Measurements from ENCODE around the gene ZNF280B.
A peak's percentile ranks its signal among the peaks of the same experiment; 100 is the strongest.
"Not testable (repeated sequence)": the region's sequence is repeated elsewhere in the genome, so short reads cannot be mapped to it uniquely, and the experiment has no call there.

Gene ZNF280B

DNA sequence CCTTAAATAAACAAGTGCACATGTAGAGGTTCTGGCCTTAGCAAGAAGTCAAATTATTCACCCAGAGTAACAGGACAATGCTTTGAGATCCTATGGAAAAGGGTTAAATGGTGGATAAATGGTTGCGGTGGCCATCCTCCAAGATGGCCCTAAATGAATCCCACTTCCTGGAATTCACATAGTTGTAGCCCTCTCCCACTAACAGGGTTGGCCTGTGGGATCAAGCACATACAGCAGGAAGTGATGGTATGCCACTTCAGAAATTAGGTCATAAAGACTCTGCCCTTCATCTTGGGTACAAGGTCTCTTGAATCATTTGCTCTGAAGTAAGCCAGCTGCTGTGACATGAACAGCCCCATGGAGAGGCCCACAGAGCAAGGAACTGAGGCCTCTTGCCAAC lies 1.8 kb downstream of the ZNF280B start:
- no peak for DNase-seq

DNA sequence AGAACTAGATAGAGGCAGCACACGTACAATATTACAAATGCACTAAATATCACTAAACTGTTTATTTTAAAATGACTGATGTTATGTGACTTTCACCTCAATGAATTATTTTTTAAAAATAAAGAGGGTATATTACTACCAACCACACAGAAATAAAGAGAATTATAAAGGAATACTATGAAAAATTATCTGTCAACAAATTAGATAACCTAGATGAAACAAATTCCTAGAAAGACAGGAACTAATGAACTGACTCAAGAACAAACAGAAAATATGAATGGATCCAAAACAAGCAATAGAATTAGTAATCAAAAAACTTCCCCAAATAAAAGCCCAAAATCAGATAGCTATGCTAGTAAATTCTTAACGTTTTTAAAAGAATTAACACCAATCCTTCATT lies 10.3 kb downstream of the ZNF280B start:
- DNase-seq, result no peak

DNA sequence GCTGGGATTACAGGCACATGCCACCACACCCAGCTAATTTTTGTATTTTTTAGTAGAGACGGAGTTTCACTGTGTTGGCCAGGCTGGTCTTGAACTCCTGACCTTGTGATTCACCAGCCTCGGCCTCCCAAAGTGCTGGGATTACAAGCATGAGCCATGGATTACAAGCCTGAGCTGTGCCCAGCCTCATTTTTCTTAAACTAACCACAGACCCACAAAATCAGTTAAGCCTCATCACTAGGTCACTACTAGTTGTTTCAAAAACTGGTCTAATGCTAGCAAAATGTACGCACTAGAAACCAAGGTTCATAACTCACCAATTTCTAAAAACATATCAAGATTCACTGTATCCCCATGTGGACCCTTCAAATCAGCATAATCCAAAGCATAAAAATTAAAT lies 17.0 kb downstream of the ZNF280B start:
- not testable (repeated sequence) for DNase-seq

DNA sequence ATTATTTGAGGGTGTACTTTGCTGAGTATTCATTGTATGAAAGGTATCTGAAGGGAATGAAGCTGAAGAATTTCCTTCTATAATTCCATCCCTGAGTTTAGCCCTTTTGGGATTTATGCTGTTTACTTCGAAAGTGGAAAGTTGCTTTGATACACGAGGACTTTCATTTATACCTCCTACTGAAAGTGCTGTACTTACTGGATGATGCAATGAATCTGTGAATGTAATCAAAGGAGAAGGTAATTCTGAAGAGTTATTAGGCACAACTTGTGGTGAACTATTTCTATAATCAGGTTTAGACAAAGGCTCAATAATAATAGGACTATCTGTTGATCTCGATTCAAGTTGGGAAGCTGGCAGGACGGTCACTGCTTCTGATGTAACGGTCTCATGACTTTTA lies 19.8 kb downstream of the ZNF280B start:
- DNase-seq, result no peak

DNA sequence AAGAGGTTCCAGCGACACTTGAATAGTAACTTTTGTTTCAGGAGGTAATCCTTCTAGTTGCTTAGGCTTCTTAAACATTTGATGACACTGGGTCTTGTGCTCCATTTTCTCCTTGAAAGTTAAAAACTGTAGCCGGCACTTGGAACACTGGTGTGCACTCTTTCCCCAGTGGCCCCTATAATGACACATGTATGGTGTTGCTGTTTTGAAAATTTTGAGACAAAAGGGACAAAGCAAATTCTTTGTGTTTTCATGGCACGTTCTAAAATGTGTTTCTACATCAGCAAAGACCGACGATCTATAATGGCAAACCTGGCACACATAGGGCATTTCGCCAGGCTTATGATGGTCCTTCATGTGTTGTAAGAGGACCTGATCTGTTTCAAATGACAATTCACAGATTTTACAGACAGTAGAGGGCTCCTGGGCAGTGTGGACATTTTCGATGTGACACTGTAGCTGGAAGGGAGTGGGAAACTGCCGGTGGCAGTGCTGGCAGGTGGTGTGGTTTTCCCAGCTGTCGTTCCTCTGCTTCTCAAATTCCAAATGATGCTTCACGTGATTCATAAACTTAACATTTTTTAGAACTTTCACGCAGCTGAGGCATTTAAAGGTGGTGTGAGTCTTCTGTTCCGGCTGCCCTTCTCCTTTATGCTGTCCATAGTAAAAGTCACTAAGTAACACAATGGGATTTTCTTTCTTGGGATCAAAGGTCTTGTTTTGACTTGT lies 20.5 kb downstream of the ZNF280B start:
- no peak for DNase-seq

DNA sequence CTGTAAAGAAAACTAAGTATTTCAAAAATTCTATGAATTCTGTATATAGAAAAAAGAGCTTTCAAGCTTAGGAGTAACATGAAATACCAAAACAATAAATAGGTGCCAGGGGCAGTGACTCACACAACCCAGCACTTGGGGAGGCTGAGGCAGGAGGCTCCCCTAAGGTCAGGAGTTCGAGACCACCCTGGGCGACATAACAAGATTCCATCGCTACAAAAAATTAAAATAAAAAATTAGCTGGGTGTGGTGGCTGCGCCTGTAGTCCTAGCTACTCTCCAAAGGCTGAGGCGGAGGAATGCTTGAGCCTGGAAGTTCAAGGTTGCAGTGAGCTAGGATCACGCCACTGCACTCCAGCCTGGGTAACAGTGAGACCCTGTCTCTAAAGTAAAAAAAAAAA lies 21.5 kb downstream of the ZNF280B start:
- DNase-seq, result no peak

DNA sequence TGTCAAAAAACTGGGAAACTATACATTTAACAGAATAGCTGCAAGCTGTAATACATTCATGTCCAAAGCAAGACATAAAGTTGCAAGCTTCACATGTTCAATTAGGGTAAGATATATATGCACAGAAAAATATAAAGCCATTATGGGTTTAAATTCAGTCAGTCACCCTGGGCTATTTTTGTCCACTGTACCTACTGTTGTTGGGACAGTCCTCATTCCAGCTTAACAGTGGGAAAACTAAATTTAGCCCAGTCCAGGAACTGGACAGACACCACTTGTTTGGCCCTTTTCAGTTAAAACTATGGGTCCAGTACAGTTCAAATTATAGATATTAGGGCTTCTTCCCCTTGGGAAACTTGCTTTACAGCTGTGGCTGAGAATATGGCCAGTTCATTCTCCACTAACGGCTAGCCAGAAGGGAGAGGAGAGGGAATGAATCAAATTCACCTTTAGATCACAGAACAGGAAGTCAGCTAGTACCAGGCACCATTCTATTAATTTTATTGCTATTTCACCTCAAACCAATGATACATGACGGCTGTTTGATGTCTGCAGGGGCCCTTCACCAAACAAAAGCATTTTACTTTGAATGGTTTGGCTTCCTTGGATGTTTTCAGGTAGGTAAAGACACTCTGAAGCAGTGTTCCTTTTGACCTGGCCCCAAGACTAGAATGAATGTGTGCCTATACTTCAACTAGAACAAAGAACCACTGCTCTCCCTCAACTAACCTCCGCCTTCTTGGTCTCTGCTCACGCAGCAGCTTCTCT lies 22.2 kb downstream of the ZNF280B start:
- no peak for DNase-seq

DNA sequence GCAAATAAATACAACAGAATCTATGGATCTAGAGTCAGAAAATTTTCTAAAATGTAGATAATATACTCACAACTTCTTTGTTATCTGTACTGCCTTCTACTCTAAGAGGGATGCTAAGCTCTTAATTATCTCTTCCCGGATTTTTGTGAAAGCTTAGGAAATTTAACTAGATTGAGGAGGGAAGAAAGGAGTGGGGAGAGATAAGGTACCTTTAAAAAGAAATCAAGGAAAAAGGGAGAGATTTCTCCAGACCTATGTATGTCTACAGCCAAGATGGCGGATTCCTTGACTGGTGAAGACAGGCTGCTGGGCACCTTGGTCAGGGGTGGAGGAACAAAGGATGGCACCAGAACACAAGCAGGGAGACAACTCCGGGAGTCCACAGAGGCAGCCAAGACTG lies 23.0 kb downstream of the ZNF280B start:
- DNase-seq, result no peak

DNA sequence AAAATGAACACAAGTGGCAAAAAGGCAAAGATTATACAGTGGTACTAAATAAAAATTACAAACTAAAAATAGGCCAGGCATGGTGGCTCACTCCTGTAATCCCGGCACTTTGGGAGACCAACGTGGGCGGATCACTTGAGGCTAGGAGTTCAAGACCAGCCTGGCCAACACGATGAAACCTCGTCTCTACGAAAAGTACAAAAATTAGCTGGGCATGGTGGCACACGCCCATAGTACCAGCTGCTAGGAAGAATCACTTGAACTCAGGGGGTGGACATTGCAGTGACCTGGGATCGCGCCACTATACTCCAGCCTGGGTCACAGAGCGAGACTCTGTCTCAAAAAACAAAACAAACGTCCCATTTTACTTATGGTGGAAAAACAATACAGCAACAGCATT lies 24.5 kb downstream of the ZNF280B start:
- DNase-seq, result no peak

DNA sequence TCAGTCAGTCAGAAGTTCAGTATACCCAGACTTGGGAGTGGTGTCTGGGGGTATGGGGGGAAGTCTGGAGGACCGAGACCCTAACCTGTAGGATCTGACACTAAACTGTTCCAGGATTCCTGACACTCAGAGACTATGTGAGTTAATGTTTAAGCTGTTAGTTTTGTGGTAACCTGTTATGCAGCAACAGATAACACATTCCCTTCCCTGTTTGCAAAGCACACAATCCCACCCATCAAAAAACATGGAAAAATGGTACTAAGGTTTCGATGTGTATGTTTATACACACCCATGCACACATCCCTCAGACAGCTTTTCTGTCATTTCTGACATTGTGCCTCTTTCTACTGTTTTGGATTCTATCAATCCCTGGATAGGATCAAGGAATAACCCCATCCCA lies 27.6 kb downstream of the ZNF280B start:
- no peak for DNase-seq

DNA sequence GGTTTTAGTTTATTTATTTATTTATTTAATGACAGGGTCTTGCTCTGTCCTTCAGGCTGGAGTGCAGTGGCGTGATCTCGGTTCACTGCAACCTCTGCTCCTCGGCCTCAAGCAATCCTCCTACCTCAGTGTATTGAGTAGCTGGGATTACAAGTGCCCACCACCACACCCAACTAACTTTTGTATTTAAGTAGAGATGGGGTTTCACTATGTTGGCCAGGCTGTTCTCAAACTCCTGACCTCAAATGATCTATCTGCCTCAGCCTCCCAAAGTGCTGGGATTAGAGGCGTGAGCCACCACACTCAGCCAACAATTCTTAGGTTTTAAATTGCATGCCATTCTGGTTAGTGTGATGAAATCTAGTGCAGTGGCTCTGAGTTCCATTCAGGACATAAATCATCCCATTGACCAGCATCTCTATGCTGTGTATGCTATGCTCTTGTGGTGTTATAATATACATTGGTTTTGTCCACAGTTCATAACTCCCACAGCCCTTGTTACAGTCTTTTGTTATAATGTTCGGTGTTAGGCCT lies 28.5 kb downstream of the ZNF280B start:
- DNase-seq, result no peak

DNA sequence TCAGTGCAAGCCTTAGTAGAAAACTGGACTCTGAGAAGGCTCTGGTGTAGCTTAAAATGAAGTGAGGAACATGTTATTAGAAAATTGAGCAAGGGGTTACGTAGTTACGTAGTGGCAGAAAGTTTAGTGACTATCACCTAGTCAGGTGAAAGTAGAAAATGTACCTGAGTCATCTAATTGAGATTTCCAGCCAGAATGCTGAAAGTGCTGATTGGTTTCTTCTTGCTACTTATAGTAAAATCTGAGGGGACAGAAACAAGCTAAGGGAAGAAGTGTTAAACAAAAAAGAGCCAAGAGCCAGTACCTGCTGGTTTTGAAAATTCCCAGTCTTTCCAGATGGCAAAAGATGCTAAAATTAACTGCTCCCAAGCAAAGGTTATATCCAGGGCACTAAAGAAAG lies 29.4 kb downstream of the ZNF280B start:
- DNase-seq, result no peak

DNA sequence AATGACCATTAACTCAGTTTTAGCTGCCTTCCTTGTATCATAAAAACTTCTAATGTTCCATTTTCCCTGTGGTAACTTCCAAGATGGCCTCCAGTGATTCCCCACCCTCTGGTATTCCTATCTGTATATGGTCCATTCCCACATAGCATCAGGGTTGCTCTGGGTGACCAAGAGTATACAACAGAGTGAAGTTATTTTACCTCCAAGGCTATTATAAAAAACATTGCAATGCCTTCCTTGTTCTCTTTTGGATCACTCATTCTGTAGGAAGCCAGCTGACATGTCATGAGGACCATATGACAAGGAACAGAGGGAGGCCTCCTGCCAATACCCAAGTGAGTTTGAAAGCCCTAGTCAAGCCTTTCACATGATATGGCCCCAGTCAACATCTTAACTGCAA lies 30.1 kb downstream of the ZNF280B start:
- no peak for DNase-seq

DNA sequence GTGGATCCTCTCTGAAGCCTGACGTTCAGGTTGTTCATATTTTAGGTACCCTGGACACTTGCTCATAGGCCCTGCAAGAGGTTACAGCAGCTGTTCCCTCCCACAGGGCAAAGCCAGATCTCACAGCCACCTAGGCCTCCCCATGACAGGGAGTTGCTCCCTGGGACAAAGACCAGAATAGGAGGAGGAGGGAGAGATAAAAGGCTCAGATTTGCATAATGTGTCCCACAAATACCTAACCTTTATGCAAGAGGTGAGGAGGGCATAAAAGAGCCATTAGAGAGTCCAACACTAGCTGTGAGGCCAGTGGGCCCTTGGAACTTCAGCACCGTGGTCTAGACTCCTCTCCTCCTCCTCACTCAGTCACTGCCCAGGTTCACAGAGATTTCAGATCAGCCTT lies 33.8 kb downstream of the ZNF280B start:
- DNase-seq, result no peak

DNA sequence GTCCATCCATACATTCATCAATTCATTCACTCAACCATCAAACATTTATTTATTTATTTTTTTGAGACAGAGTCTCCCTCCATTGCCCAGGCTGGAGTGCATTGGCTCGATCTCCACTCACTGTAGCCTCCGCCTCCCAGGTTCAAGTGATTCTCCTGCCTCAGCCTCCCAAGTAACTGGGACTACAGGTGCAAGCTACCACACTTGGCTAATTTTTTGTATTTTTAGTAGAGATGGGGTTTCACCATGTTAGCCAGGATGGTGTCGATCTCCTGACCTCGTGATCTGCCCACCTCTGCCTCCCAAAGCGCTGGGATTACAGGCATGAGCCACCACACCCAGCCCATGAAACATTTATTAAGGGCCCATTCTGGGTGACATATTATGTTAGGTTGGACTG lies 37.4 kb downstream of the ZNF280B start:
- not testable (repeated sequence) for DNase-seq

DNA sequence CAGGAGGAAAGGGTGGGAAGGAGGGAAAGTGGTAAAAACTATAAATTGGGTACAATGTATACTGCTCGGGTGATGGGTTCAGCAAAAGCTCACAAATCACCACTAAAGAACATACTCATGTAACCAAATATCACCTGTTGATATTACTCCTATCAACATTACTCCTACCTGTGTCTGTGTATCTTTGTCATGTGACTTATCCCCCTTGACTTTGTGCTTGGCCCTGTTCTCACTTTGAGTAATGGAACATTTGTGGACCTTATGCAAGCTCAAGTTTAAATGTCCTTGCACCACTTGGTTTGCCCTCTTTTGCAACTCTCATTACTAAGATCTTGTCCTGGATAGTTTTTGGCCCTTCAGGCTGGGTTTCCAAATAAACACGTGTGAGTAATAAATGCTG lies 39.0 kb downstream of the ZNF280B start:
- DNase-seq, result no peak

DNA sequence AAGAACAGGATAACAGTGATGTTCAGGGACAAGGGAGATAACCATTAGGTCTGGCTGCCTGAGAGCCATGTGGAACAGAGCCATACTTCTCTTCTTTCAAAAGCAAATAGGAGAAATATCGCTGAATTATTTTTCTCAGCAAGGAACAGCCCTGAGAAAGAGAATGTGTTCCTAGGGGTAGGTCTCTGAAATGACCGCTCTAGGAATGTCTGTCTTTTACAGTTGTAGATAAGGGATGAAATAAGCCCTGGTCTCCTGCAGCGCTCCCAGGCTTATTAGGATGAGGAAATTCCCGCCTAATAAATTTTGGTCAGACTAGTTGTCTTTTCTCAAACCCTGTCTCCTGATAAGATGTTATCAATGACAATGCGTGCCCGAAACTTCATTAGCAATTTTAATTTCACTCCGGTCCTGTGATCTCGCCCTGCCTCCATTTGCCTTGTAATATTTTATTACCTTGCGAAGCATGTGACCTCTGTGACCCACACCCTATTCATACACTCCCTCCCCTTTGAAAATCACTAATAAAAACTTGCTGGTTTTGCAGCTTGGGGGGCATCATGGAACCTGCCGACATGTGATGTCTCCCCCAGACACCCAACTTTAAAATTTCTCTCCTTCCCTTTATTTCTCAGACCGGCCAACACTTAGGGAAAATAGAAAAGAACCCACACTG lies 39.6 kb downstream of the ZNF280B start:
- not testable (repeated sequence) for DNase-seq

DNA sequence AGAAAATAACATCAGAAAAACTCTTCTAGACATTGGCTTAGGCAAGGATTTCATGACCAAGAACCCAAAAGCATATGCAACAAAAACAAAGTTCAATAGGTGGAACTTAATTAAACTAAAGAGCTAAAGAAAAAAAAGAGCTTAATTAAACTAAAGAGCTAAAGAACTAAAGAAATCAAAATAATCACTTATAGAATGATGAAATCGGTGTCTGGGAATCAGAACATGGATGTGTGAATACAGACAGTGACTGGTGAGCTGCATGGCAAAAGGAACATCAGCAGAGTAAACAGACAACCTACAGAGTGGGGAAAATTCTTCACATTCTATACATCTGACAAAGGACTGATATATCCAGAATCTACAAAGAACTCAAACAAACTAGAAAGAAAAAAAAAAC lies 41.4 kb downstream of the ZNF280B start:
- DNase-seq, result no peak

DNA sequence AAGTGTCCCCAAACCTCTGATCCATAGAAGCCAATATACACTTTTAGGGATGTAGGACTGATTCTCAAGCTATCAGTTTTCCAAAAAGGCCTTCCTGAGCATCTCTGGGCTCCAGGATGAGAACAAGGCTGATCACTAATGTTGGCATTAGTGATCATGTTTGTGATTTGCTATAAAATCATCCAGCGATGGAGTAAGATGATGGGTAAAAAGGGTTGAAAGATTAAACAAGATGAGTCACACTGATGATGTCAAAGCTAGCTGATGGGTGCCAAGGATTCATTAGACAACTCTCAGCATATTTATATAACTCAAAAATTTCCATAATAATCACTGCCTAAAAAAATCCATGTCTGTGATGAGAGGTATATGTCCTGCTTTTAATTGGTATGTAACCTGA lies 42.8 kb downstream of the ZNF280B start:
- no peak for DNase-seq

DNA sequence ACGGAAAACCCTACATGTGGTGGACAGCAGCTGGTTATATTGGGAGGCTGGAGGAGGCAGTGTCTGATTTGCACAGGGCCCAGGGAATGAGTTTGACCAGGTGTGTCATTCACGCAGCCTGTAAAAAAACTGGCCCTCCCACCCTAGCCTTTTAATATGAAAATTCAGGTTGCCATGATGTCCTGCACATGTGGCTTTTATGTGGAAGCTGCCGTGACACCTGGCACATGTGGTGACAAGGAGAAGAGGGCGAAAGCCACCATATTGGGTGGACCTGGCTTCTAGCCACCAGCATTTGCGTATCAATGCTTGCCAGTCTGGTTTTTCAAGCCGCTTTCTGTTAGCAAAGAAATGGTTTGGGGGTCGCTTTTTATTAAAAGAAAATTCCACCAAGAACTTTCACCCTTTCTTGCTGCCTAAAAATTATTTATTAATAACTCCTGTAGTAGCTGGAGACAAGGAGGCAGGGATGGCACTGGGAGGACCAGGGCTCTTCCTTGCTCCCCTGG lies 43.4 kb downstream of the ZNF280B start:
- DNase-seq, result no peak

DNA sequence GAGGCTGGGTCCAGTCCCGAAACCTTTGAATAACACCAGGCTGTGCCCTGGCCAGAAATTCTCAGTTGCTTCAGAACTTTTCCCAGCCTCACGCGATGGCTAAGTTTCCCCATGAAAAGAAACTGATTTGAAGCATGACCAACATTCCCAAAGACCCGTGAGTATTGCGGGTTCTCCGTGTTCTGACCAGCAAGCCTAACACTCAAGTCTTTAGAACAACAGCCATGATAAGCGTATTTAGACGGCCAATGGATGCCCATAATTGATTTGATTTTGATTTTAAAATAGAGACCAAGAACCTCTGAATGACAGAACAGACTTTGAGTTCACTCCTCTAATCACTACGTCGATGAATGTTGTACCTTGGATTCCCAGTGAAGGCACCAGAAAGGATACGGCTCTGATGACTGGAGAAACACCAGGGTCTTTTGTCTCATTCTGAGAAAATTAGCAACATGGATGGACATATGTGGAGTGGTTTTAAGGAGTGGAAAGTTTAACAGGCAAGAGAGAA lies 43.9 kb downstream of the ZNF280B start:
- DNase-seq, result no peak

DNA sequence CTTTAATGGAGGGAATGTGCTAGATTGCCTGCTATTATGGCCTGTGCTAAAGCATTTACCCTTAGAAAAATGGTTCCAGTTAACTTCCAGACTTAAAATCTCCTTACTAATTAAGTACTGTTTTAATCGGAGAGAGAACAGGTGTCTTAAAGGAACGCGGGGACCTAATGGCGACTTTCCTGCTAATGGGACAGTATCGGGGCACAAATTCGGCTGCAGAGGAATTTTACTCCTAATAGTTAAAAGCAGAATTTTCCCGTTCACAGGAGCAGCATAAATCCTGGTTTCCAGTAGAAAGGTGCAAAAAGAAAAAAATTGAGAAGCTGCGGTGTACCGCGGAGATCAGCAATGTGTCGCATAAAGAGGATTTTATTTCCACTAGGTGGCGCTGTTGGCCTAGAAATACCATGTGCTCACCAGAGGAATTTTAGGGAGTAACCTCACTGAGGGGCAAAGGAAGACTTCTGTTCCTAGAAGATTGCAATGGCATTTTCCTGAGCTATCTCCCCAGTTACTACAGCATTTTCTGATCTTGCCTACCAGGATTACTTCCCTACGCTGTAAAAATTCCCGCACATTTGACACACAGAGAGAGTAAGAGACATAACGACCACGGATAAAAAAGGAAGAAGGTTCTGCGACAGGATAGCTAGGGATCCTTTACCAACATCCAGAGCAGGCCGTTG lies 44.5 kb downstream of the ZNF280B start:
- DNase-seq, result peak; percentile 65
